ENCODE results near the gene NEDD9. TPM values are rescaled to one million over a fixed set of nuclear protein-coding genes. Genes with fewer than 3 reads are reported as not detected.

The NEDD9 gene
- total and polyA plus RNA-seq, 2 of the 13 experiments (the other 11 are each of a cell fraction or from before 2014, with no cell fraction given): 27.1 to 389 TPM

DNA sequence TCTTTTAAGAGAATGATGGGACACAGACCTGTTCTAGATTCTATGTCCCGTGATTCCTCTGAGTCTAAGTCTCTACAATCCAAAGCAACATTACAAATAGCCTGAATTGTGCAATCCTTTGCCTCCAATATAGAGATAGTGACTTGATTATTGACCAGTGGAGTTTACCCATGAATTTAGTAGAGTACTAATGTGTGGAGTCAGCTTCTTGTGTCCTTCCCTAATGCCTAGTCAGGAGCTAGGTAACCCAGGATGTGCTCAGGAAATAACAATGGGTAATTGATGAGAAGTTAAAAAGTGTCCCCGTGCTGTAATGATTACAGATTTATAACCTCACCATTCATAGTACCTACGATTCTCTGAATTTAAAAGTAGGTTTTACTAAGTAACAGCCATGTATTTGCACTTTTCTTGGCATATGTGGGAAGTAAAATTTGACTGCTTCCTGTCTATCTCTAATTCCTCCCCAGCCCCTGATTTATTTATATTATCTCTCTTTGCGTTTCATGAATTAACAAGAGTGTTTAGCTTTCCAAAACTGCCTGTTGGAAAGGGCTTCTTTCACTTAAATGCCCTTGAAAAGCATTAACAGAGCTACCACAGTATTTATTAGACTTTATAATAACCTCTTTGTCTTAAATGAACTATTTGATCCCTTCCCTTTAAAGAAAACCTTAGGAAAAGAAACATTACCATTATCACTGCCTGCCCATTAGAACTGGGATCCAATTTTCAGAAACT, 30.5 kb downstream of the NEDD9 start:
- peaks cover 93% of the 10 kb centered on the region for H3K79me2 ChIP-seq (ENCODE audit: insufficient read depth, low read length)
- no peak for DNase-seq (ENCODE audit: low spot score)
- H3K27me3 ChIP-seq (ENCODE audit: control insufficient read depth in 1 of 2, insufficient read depth in 2 of 2, low read length in 2 of 2): no peaks in the 10 kb centered on the region
- H3K4me2 ChIP-seq (ENCODE audit: low read depth, low read length): peak overlapping the region; percentile 51; the same call in 1 of the 2 replicates
- CTCF ChIA-PET (ENCODE audit: low intra/inter-chr PET ratio, low total read pairs): no interaction called here
- H3K27ac ChIP-seq (ENCODE audit: extremely low read length, insufficient read depth, low read length): peak overlapping the region; percentile 81
- no peak for FAIRE-seq
- 92% methylated on average over 4 of the region's 4 CpGs for WGBS (ENCODE audit: low lambda C conversion rate)
- no peak for ATAC-seq
- peaks cover 35 to 84% of the 10 kb centered on the region in 2 experiments for H3K36me3 ChIP-seq (replicated peaks in 1 of 2; ENCODE audit: control insufficient read depth in 1 of 2, insufficient read depth in 2 of 2, low read length in 2 of 2)
- POLR2A ChIA-PET: interaction anchor here (0.8 to 5.9 kb wide), 25 partner anchors 9 to 479 kb away, joined by 3 to 85 read pairs (median 6); partner anchors contain the start of genes NEDD9 and TMEM14C
- peaks cover 89% of the 10 kb centered on the region for H4K20me1 ChIP-seq (ENCODE audit: insufficient read depth, low read length)
- peaks cover 97% of the 10 kb centered on the region for H3K4me1 ChIP-seq (ENCODE audit: insufficient read depth, low read length)
- peak overlapping the region; percentile 69 for H3K9ac ChIP-seq (ENCODE audit: insufficient read depth, low read depth, low read length)
- intact Hi-C loops (cut with micrococcal nuclease; ENCODE audit: unreplicated experiment): loop anchor here (2.0 kb wide), 2 partner anchors 17 to 31 kb away; partner anchors contain the start of gene NEDD9
- H3K9me3 ChIP-seq (ENCODE audit: low read length): no peaks in the 10 kb centered on the region
- in situ Hi-C loops (cut with HindIII; ENCODE audit: extremely low pct_ligation_motif_present, low pct_unique_long_range_greater_than_20kb): no loop called here
- BruUV-seq (replicated peaks): no TSS peak
- H2AFZ ChIP-seq (ENCODE audit: low read length): no peak overlapping the region
- H3K4me3 ChIP-seq (replicated peaks in 1 of 3; ENCODE audit: insufficient read depth in 1 of 3, low read depth in 2 of 3, low read length in 3 of 3): no peak overlapping the region
- 0 out of 2 replicates have a peak, but pooled peaks have one; percentile 17 for TF ChIP-seq GATAD2A (CRISPR knock-in tag; IDR thresholded peaks at IDR 0.05)
- TF ChIP-seq TARDBP (CRISPR knock-in tag; IDR thresholded peaks at IDR 0.05): no peak
- TF ChIP-seq SSRP1 (CRISPR knock-in tag; IDR thresholded peaks at IDR 0.05): peak; percentile 50; the same call in 1 of the 2 replicates
- TF ChIP-seq ZFP82 (CRISPR knock-in tag; IDR thresholded peaks at IDR 0.05; ENCODE audit: borderline replicate concordance): no peak
- TF ChIP-seq, protein P1, sequence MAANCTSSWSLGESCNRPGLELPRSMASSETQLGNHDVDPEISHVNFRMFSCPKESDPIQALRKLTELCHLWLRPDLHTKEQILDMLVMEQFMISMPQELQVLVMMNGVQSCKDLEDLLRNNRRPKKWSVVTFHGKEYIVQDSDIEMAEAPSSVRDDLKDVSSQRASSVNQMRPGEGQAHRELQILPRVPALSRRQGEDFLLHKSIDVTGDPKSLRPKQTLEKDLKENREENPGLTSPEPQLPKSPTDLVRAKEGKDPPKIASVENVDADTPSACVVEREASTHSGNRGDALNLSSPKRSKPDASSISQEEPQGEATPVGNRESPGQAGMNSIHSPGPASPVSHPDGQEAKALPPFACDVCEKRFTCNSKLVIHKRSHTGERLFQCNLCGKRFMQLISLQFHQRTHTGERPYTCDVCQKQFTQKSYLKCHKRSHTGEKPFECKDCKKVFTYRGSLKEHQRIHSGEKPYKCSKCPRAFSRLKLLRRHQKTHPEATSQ (CRISPR knock-in tag; IDR thresholded peaks at IDR 0.05; ENCODE audit: borderline replicate concordance): 0 out of 2 replicates have a peak, but pooled peaks have one; percentile 7
- TF ChIP-seq CEBPB (IDR thresholded peaks at IDR 0.05; ENCODE audit: borderline replicate concordance, low read depth, low read length): peak; percentile 87
- TF ChIP-seq MAFK (conservative IDR thresholded peaks at IDR 0.05 in 1 of 2, IDR thresholded peaks at IDR 0.05 in 1 of 2; ENCODE audit: low read length in 2 of 2): 0 out of 4 replicates have a peak, but pooled peaks of 1 of the 2 experiments have one; percentile 15
- no peak for TF ChIP-seq ZNF224 (CRISPR knock-in tag; IDR thresholded peaks at IDR 0.05)
- no peak for TF ChIP-seq ZNF503 (CRISPR knock-in tag; IDR thresholded peaks at IDR 0.05)
- 0 out of 2 replicates have a peak, but pooled peaks have one; percentile 30 for TF ChIP-seq POLR2AphosphoS5 (IDR thresholded peaks at IDR 0.05; ENCODE audit: low read depth, low read length)
- TF ChIP-seq NCOA2 (CRISPR knock-in tag; IDR thresholded peaks at IDR 0.05): 0 out of 2 replicates have a peak, but pooled peaks have one; percentile 6
- no peak for TF ChIP-seq KLF15 (CRISPR knock-in tag; IDR thresholded peaks at IDR 0.05; ENCODE audit: borderline replicate concordance)
- TF ChIP-seq ZNF644 (CRISPR knock-in tag; IDR thresholded peaks at IDR 0.05; ENCODE audit: low read depth): 0 out of 2 replicates have a peak, but pooled peaks have one; percentile 25
- TF ChIP-seq, protein P2, sequence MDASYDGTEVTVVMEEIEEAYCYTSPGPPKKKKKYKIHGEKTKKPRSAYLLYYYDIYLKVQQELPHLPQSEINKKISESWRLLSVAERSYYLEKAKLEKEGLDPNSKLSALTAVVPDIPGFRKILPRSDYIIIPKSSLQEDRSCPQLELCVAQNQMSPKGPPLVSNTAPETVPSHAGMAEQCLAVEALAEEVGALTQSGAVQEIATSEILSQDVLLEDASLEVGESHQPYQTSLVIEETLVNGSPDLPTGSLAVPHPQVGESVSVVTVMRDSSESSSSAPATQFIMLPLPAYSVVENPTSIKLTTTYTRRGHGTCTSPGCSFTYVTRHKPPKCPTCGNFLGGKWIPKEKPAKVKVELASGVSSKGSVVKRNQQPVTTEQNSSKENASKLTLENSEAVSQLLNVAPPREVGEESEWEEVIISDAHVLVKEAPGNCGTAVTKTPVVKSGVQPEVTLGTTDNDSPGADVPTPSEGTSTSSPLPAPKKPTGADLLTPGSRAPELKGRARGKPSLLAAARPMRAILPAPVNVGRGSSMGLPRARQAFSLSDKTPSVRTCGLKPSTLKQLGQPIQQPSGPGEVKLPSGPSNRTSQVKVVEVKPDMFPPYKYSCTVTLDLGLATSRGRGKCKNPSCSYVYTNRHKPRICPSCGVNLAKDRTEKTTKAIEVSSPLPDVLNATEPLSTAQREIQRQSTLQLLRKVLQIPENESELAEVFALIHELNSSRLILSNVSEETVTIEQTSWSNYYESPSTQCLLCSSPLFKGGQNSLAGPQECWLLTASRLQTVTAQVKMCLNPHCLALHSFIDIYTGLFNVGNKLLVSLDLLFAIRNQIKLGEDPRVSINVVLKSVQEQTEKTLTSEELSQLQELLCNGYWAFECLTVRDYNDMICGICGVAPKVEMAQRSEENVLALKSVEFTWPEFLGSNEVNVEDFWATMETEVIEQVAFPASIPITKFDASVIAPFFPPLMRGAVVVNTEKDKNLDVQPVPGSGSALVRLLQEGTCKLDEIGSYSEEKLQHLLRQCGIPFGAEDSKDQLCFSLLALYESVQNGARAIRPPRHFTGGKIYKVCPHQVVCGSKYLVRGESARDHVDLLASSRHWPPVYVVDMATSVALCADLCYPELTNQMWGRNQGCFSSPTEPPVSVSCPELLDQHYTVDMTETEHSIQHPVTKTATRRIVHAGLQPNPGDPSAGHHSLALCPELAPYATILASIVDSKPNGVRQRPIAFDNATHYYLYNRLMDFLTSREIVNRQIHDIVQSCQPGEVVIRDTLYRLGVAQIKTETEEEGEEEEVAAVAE (CRISPR knock-in tag; IDR thresholded peaks at IDR 0.05; ENCODE audit: borderline replicate concordance): 0 out of 2 replicates have a peak, but pooled peaks have one; percentile 17
- TF ChIP-seq CEBPG (CRISPR knock-in tag; IDR thresholded peaks at IDR 0.05): peak; percentile 83

Data from HepG2 (cell line).